Activated CD4-positive, alpha-beta T cell treated with anti-CD3 and anti-CD28 coated beads, Interleukin-2, amount 50 U/mL, for 16 hours (primary cell): Measurements from ENCODE around the gene RASGRF2.
A peak's percentile ranks its signal among the peaks of the same experiment; 100 is the strongest.
"Not testable (repeated sequence)": the region's sequence is repeated elsewhere in the genome, so short reads cannot be mapped to it uniquely, and the experiment has no call there.

Experiments
- DNase-seq: peaks from one replicate; pipeline ENCODE4 v3.0.0-alpha.2; 2020

Gene RASGRF2

DNA sequence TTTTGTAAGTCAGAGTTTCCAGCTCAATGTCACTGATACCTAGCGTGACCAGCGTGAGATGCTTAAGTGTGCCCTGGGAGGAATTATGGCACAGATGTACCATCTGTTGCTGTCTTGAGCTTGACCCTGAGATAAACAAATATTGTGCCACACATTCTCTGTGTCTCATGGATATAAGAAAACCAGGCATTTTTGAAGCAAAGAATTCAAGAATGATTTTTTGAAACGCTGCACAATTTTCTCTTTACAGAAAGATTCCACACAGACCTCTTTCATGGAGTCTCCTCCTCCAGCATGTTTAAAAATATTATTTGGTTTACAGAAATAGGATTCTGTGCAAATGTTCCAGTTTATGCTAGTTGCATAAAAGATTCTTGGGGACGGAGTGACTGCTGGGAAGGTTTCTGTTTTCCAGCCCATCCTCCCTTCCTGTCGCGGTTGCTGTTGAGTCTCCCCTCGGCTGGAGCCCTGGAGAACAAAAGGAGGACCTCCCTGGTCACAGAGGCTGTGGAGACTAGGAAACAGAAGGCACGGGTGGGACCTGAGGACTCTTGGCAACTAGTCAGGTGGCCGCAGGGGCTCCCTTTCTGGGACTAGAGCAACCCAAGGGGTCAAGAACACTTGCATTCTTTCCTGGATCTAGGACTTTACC, 120.8 kb downstream of the RASGRF2 start:
- no peak for DNase-seq

DNA sequence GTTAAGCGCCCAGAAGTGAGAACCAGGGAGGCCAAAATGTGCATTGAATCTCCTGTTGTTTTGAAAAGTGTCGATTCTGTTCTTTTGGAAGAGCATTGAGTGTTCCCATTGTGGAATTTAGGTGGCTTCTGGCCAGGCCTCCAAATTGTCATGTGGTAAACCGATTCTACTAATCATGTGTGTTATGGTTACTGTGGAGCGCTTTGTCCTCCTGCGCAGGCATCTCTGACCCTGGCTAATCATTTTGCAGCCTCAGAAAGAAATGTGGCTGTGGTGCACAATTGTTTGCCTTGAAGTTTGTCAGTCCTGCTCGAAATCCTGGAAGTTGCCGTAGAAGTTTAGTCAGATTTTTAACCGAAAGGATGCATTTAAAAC, 121.3 kb downstream of the RASGRF2 start:
- no peak for DNase-seq

DNA sequence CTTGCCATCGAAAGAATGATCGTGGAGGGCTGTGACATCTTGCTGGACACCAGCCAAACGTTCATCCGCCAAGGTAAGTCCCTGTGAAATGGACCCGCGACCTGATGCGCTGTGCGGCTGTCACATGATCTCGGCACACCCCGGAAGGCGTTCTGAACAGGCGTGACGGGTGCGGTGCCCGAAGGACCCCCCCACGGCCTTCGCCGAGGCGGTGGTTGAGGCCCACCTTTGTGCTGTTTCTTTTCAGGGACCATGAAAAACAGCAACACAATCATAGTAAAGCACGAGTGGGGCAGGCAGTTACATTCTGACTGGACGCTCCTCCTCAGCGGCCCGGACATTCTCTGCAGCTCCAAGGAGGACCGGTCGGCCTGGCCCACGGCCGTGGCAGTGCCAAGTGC, 126.7 kb downstream of the RASGRF2 start:
- DNase-seq, result no peak

DNA sequence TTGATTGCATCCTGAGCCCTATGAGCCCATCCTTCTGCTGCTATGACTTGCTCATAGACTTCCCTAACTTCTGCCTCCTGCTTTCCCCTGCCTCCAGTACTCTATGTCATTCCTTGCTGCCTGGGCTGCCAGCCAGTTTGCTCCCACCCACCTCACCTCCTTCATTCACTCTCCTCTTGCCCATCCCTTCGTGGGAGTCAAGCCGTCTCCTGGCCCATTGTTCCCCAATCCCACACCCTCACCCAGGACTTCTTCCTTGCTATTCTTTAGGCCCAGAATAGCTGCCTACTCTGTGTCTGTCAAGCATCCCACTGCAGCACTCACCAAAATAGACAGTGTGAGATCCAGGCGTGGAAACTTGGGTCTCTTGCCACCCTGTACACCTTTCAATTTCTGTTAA, 131.0 kb downstream of the RASGRF2 start:
- DNase-seq, result no peak

DNA sequence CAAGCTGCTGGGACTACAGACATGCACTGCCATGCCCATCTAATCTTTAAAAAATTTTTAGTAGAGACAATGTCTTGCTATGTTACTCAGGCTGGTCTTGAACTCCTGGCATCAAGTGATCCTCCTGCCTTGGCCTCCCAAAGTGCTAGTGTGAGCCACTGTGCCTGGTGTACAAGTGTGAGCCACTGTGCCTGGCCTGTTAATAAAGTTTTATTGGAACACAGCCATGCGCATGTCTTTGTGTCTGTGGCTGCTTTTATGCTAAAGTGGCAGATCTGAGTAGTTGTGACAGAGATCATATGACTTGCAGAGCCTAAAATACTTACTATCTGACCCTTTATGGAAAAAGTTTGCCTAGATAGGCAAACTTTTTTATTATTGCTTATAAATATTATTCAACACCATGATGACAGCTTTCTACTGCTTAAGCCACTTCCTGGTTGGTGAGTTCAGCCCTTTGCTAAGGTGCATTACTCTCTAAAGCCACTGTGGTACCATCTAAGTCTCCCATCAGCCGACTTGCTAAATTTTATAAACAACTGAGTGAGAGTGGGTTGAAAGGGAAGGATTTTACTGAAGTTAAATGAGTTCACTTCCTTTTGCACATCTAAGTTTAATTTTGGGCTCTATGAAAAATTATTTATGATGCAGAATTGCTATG, 133.5 kb downstream of the RASGRF2 start:
- DNase-seq, result no peak

DNA sequence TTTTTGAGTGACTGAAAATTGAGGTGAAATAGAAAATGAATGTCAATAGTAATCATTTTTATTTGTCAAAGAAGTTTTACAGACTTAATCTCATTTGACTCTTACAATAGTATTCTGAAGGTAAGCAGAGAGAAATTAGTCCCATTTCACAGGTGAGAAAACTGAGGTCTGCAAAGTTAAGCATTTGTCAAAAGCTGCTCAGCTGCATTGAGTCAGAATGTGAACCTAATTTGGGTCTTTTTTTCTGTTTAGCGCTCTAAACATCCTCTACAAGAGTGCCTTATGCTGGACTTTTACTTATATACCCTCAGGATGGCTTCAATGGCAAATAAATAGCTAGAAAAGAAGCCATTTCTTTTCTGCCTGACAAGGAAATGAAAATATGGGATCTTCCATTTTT, 135.7 kb downstream of the RASGRF2 start:
- no peak for DNase-seq

DNA sequence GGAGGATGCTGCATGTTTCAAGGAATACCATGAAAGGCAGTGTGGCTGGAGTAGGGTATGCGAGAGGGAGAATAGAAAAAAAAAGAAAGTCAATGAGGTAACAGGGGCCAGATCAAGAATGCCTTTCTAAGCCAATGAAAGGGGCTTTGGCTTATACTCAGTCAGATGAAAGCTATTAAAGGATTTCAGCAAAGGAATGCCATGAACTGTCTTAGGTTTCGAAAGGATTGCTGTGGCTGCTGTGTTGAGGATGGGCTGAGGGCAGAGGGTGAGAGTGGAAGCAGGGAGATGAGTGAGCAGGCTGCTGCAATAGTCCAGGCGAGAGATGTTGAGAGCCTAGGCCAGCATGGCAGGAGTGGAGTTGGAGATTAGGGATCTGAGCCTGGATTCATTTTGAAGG, 137.6 kb downstream of the RASGRF2 start:
- DNase-seq, result no peak

DNA sequence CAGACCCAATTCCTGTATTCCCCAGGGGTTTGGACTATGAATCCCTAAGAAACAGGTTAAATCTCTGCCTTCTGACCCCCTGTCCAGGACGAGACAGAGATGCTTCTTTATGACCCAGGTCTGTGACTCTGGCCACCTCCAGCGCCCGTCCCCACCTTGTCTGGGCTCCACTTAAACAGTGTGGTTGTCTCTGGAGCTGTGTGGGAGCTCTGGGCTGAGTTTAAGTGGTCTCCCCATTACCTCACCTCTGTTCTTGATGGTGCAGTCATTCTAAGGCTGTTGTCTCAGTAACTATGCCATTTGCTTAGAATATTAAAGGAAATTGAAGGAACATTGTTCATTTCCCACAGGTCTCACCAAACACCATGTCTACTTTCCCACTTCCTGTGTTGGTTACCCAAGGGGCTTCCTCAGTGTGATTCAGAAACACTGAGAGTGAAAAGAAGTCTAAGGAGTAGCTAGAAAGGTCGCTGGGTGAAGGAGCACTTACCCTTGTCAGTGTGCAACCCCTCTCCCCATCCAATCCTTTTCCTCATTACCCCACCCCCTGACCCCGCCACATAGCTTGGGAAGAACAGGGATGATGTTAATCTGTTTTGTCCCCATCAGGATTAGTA, 145.2 kb downstream of the RASGRF2 start:
- DNase-seq, result no peak

DNA sequence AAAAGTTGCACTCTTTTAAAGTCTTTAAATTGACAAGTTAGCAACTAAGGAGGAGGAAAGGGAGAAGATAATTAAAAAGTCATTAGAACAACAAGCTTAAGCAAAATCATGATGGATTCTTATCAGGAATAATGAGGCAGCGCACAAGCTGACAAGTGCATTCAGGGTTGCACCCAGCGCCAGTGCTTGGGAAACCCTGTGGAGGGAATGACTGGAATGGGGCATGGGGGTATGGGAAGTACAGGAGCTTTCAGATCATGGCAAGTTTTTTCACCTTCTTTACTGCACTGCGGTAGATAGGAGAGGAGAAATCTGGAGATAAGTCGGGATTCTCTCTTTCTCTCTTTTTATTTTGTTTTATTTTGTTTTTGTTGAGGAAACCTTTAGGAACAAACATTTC, 155.1 kb downstream of the RASGRF2 start:
- no peak for DNase-seq

DNA sequence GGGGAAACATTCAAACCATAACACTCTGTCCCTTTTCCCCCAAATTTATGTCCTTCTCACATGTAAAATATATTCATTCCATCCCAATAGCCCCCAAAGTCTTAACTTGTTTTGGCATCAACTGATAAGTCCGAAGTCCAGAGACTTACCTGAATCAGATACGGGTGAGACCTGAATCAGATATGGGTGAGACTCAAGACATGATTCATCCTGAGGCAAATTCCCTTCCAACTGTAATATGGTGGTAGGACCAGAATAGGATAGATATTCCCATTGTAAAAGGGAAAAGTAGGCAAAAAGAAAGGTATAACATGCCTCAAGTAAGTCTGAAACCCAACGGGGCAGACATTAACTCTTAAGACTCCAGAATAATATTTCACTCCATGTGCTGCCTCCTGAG, 157.4 kb downstream of the RASGRF2 start:
- DNase-seq, result no peak

DNA sequence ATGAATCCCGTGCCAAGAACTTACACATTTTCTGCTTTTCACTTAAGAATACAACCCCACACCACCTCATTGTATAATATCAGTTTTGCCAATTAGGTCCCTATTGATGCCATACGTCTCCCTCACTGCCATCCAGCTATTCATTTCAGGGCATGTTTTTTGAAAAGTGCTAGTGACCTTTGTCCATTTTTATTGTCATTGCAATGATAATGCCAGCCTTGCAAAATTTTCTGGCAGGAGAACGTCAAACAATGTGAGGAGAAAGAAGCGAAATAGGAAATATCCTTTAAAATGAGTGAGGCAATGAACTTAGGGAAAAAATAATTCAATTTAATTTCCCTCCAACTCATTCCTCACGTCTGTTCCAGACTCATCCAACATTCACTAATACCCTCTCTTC, 161.1 kb downstream of the RASGRF2 start:
- no peak for DNase-seq

DNA sequence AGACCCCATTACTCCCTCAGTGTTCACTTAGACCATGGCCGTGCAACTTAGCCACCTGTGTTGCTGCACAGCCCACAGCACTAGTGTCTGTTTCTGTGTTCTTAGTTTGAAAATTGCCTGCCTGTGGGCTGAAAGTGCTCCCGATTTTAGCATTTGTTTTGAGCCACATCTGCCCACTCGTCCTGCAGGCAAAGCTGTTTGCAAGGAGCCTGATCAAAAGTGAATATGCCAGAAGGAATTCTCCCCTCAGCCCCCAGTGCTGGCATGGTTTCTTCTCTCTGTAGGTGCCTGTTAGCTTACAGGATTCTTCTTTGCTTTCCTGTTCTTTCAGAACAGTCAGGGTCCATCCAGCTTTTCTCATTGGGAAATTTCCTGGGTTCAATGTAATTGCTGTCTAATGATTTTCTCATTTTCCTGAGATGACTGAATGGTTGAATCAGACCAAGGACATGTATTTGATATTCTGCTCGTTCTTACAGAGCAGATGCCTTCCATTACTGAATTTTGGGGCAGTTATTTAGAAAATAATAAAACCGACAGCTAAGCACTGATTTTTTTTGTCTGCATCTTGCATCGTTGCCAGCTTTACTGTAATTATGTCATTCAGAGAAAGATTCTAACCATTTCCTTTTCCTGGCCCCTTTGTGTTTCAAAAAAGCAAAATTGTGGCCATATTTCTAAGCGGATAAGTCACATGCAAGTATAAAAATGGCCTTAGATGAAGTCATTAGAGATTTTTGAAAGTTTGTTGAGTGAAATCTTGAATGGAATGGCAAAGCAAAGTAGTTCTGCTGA, 161.9 kb downstream of the RASGRF2 start:
- peak; percentile 3 for DNase-seq

DNA sequence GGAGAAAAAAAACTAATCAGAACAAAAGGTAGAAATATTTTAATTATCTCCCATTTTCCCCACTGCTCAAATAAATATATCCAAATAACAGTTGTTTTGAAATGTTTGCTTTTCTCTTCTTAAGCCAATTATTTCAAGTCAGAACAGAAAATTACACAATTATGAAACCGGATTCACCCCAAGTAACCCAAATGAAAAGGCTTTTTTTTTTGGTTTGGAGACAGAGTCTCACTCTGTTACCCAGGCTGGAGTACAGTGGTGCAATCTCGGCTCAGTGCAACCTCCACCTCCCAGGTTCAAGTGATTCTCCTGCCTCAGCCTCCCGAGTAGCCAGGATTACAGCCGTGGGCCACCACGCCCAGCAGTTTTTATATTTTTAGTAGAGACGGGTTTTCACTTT, 164.5 kb downstream of the RASGRF2 start:
- DNase-seq, result not testable (repeated sequence)

DNA sequence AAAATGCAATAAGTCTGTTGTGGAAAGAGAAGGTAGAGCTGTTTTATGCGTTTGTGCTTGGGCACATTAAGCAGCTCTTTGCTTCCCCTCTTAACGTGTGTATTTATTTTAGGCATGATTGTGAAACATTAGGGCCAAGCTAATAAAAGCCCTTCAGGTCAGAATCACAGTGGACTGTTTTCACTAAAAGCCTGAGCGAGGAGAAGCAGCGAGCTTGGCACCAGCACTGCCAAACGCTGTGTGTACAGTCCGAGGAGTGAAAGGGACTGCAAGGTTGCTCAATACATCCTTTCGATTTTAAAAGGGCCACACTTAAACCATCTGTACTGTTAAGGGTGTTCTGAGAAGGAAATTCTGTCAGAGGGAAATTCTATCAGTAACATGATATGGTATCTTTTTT, 165.8 kb downstream of the RASGRF2 start:
- no peak for DNase-seq

DNA sequence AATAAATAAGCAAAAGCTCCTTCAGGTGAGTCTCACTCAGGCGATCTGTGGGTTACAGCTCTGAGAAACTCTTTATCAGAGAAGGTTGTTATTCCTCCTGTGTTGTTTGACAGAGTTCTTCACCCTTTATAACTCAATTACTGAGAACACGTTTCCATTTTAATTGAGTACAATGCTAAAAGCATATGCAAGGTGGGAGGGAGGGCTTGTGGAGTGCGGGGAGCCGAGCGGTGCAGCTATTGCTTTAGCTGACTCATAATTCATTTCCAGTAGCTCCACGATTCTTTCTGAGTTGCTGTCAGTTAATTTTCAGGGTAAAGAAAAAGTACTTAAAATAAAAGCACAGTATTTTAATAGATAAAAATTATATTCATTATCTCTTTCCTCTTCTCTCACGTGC, 168.3 kb downstream of the RASGRF2 start:
- DNase-seq, result no peak

DNA sequence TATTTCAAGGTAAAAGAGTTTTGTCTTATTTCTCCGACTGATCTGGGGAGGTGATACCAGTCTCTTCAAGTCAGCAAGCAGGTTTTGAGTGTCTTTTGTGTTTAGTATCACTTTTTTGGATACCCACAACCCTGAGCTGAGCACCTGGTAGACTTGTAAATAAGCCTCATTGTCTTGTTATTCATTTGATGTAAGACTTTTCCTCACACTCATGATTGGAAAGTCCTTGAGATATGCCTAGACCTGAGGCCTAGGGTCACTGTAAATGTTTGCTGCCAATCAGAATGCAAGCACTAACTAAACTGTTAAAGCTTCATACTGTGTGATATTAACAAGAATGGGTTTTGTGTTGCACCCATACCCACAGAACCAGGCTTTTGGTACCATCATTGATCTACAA, 172.2 kb downstream of the RASGRF2 start:
- no peak for DNase-seq

DNA sequence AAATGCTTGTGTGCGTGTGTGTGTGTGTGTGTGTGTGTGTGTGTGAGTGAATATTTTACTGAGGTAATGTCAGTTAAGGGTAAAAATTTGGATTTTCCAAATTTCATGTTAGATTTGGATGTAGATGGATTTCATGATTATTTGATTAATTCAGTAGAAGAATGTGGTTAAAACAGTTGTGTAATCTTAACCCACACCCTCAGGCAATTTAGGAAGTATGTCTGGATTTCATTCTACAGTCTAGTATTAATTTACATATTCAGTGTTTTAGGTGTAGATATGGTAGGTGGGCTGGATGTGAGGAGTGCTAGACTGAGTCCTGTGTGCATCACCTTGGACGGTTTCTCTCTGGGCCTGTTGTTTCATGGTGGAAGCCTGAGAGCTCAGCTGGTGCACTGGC, 173.9 kb downstream of the RASGRF2 start:
- no peak for DNase-seq

DNA sequence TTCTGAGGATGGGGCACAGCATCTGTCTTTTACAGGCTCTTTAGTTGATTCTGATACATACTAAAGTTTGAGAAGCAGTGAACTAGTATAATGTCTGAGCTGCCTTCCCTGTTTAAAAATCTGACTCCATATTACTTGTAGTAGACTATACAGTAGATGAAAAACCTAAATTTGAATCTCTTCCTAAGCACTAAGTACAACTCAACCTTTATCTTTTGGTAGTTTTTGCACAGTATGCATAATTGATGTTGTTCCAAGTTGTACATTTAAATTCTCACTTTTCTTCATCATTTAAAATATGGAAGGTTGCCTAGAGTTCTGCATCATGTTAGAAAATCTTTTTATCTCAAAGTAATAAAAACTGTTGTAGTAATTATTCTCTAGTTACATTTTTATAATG, 174.4 kb downstream of the RASGRF2 start:
- DNase-seq, result no peak

DNA sequence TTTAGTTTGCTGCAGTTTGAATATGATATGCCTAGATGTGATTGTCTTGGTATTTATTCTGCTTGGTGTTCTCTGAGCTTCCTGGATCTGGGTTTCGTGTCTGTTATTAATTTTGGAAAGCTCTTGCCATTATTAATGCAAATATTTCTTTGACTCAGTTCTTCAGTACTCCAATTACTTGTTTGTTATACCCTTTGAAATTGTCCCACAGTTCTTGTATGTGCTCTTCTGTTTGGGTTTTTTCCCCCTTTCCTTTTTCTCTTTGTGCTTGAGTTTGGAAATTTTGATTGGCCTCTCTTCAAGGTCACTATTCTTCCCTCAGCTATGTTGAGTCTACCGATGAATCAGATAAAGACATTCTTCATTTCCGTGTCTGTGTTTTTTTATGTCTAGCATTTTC, 176.4 kb downstream of the RASGRF2 start:
- no peak for DNase-seq

DNA sequence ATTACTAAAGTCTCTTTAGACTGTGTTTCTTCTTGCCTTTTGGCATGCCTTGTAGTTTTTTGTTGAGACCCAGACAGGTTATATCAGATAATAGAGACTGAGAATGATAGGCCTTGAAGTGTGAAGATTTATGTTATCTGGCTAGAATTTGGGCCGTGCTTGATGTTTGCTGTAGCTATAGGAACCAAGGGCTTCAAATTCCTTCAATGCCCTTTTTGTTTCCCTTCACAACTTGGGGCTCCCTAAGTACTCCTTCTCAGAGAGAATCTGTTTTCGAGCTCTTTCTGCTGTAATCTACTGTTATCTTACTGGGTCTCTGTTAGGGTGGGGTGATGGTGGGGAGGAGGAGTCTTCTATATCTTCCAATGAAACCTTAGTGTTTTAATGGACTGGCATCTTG, 177.7 kb downstream of the RASGRF2 start:
- DNase-seq, result no peak

DNA sequence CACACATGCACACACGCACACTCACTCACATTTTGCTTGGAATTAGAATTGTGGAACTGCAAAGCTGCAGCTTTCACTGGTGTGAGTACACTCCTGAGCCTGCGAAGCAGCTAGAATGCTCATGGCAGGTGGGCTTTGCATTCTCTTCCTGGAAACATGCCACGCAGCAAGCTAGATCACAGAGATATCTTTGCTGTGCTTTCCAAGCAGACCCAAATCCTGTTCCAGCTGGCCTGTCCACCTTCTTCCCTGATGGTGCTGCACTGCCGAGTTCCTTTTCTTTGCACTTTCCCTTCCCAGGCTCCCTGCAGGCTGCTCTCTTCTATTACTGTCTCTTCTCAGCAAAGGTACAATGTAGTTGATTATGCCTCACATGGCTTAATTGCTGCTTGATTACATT, 180.3 kb downstream of the RASGRF2 start:
- no peak for DNase-seq

DNA sequence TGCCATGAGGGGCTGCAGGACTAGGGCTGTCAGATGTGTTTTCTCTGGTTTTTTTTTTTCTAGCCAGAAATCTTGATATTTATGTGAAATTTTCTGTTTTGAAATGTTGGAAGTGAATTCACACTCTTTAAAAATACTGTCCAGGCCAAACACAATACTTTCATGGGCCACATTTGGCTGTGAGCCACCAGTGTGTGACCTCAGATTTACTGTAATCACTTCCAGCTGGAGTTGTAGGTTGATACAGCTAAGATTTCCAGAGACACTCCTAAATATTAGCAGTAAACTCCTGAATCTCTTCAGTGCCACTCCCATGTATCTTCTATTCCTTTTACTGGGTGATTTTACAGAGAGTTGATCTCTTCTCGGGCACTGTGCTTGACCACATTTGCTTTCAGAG, 180.8 kb downstream of the RASGRF2 start:
- no peak for DNase-seq

DNA sequence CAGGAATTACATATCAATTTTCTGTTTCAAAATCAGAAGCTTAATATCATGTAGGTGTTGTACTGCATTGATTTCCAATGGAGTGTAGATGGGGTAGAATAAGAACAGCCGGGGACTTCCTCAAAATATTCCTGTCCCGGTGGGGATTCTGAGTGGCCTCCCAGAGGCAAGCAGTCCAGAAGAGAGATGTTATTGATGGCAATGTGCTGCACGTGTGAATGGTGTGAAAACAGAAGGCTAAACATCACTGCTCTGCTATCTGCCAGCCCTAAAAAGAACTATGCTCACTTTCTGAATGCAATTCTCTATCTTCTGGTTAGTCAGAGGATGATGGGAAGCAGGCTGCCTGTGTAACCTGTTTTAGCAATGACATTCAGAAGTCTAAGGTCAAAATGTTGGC, 181.9 kb downstream of the RASGRF2 start:
- DNase-seq, result no peak
